ENCODE results near the gene TTC33.

The TTC33 gene

GRCh38 chr5:40681363-40682153 lies 74.2 kb downstream of the TTC33 start:
- peak in 1 of 4 experiments; percentile 16 for DNase-seq (ENCODE audit: low read depth in 4 of 4, low spot score in 1 of 4)

- DNase-seq (ENCODE audit: low read depth in 4 of 4, low spot score in 1 of 4) = peak in 1 of 4 experiments; percentile 27
These were observed 74.9 kb downstream of the TTC33 start for GRCh38 chr5:40680741-40681362.

GRCh38 chr5:40679913-40680681 lies 75.7 kb downstream of the TTC33 start, which contains the start of gene PTGER4:
Gene PTGER4, plus strand, starts transcription at chr5:40679915. Its CDS starts 1,079 bp downstream, at chr5:40680994.
- DNase-seq (ENCODE audit: low read depth in 4 of 4, low spot score in 1 of 4) = no peak

GRCh38 chr5:40679148-40679912 lies 76.4 kb downstream of the TTC33 start:
- peak; percentile 83 to 91 (median 90) for DNase-seq (ENCODE audit: low read depth in 4 of 4, low spot score in 1 of 4)

- no peak for DNase-seq (ENCODE audit: low read depth in 4 of 4, low spot score in 1 of 4)
These were observed 77.2 kb downstream of the TTC33 start for GRCh38 chr5:40678460-40679147.

- DNase-seq (ENCODE audit: low read depth in 4 of 4, low spot score in 1 of 4) = no peak
These were observed 77.7 kb downstream of the TTC33 start for GRCh38 chr5:40678026-40678425.

GRCh38 chr5:40677456-40677855 lies 78.3 kb downstream of the TTC33 start:
- DNase-seq (ENCODE audit: low read depth in 4 of 4, low spot score in 1 of 4) = no peak

- DNase-seq (ENCODE audit: low read depth in 4 of 4, low spot score in 1 of 4) = no peak
These were observed 79.0 kb downstream of the TTC33 start for GRCh38 chr5:40676613-40677343.

GRCh38 chr5:40675396-40676133 lies 80.2 kb downstream of the TTC33 start:
- no peak for DNase-seq (ENCODE audit: low read depth in 4 of 4, low spot score in 1 of 4)

GRCh38 chr5:40674661-40675235 lies 81.0 kb downstream of the TTC33 start:
- no peak for DNase-seq (ENCODE audit: low read depth in 4 of 4, low spot score in 1 of 4)

- no peak for DNase-seq (ENCODE audit: low read depth in 4 of 4, low spot score in 1 of 4)
These were observed 83.3 kb downstream of the TTC33 start for GRCh38 chr5:40672425-40672824.

GRCh38 chr5:40669606-40670390 lies 86.0 kb downstream of the TTC33 start:
- no peak for DNase-seq (ENCODE audit: low read depth in 4 of 4, low spot score in 1 of 4)

GRCh38 chr5:40667161-40667663 lies 88.5 kb downstream of the TTC33 start:
- DNase-seq (ENCODE audit: low read depth in 4 of 4, low spot score in 1 of 4) = no peak

GRCh38 chr5:40666657-40667056 lies 89.1 kb downstream of the TTC33 start:
- DNase-seq (ENCODE audit: low read depth in 4 of 4, low spot score in 1 of 4) = no peak

GRCh38 chr5:40665635-40666298 lies 90.0 kb downstream of the TTC33 start:
- DNase-seq (ENCODE audit: low read depth in 4 of 4, low spot score in 1 of 4) = no peak

GRCh38 chr5:40660751-40661150 lies 95.0 kb downstream of the TTC33 start:
- DNase-seq (ENCODE audit: low read depth in 4 of 4, low spot score in 1 of 4) = no peak

GRCh38 chr5:40656766-40657165 lies 99.0 kb downstream of the TTC33 start:
- DNase-seq (ENCODE audit: low read depth in 4 of 4, low spot score in 1 of 4) = no peak
